GM19438 (cell line): Measurements from ENCODE around the gene CATSPERD.
"Not testable (repeated sequence)": the region's sequence is repeated elsewhere in the genome, so short reads cannot be mapped to it uniquely, and the experiment has no call there.

Experiments
- ATAC-seq: cut with Tn5 transposase; IDR thresholded peaks from one replicate; pipeline ENCODE4 v1.9.1; 2021; ENCODE audit warnings: low read depth; ENCODE audit not compliant: unreplicated experiment

Gene CATSPERD

GRCh38 chr19:5686326-5686646 lies 34.2 kb upstream of the CATSPERD start:
- no peak for ATAC-seq

- peak; percentile 62 for ATAC-seq
These were observed 33.6 kb upstream of the CATSPERD start for GRCh38 chr19:5686647-5687359.

DNA sequence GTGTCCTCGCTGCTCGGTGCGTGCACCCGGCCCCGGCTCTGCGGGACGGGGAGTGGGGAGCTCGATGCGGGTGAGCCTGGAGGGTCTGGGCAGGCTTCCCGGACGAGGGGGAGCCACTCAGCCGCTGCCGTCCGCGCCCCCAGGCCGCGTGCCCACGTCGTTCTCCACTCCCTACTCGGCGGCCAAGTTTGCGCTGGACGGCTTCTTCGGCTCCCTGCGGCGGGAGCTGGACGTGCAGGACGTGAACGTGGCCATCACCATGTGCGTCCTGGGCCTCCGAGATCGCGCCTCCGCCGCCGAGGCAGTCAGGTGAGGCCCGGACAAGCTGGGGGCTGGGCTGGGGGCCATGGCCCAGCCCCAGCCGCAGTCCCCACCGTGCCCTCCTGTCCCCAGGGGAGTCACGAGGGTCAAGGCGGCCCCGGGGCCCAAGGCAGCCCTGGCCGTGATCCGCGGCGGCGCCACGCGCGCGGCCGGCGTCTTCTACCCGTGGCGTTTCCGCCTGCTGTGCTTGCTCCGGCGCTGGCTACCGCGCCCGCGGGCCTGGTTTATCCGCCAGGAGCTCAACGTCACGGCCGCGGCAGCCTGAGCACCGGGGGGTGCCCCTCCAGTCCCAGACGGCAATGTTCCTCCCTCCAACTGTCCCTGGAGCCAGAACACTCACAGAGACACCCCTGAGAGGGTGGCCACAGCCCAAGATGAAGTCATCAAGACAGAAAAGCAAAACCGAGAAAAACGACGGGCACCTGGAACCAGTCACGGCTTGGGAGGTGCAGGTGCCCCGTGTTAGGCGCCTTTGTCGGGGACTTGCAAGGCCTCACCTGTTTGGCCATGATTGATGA lies 32.9 kb upstream of the CATSPERD start:
- no peak for ATAC-seq

GRCh38 chr19:5688262-5688881 lies 32.1 kb upstream of the CATSPERD start:
- not testable (repeated sequence) for ATAC-seq

- no peak for ATAC-seq
These were observed 30.1 kb upstream of the CATSPERD start, which contains the start of gene RPL36 for GRCh38 chr19:5690125-5690954. Gene RPL36 (plus strand): TSS chr19:5690295. CDS start chr19:5690508, 213 bp downstream.

DNA sequence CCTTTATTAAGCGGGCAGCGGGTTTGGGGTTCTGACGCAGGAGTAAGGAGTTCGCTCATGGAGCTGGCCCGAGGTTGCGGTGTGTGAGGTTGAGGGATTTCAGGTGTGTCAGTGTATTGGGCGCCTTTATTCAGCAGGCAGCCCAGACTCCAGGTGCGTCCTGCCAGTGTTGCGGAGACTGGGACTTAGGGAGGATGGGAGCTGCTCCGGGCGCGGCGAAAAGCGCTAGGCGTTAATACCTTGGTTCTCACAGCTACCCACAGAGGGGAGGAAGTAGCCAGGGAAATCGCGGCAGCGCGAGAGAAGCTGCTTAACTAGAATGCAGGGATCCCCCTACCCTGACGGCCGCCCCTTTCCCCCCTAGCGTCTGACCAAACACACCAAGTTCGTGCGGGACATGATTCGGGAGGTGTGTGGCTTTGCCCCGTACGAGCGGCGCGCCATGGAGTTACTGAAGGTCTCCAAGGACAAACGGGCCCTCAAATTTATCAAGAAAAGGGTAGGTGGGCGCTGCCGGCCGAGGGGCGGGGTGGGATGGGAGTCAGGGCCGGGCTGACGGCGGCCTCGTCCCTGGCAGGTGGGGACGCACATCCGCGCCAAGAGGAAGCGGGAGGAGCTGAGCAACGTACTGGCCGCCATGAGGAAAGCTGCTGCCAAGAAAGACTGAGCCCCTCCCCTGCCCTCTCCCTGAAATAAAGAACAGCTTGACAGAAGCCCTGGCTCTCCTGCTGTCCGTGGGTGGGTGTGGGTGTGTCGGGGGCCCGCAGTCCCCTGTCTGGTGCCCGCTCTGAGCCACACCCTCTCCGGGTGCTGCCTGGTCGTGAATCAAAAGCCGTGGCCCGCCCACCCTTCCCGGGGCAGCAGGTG lies 29.2 kb upstream of the CATSPERD start:
- ATAC-seq, result no peak

DNA sequence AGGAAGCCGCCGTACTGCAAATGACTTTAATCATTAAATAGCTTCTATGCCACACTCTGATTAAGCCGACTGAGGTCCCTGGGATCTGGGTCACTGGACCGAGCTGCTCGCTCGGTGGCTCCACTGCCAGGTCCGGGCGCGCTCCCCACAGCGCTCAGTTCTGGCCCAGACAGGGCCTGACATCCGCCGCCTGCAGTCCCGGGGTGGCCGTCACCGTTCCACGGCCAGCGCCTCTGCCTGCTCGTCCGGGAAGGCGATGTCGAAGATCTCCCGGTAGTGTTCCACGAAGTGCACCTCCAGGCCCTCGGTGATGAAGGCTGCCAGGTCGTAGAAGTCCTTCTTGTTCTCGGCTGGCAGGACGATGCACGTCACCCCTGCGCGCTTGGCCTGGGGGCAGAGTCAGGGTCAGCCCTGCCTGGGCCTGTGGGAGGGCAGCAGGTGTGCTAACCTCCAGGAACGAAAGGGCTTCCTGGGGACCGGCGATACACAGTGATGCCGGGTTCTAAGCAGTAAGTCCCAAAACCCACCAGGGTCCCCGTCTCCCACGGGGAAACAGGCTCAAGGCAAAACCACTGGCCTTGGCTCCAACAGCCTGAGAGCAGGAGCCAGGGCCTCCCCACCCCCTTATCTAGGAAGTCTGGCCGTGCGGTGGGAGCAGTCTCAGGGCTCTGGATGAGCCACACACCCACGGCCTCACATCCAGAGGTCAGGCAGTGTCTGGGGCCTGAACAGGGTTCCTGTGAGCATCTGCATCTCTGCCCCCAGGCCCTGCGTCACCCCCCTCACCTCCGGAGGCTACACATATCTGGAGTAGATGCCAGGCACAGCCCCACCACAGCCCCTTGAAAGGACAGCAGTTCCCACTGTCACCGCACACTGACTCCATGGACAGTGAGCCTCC lies 28.4 kb upstream of the CATSPERD start:
- no peak for ATAC-seq

DNA sequence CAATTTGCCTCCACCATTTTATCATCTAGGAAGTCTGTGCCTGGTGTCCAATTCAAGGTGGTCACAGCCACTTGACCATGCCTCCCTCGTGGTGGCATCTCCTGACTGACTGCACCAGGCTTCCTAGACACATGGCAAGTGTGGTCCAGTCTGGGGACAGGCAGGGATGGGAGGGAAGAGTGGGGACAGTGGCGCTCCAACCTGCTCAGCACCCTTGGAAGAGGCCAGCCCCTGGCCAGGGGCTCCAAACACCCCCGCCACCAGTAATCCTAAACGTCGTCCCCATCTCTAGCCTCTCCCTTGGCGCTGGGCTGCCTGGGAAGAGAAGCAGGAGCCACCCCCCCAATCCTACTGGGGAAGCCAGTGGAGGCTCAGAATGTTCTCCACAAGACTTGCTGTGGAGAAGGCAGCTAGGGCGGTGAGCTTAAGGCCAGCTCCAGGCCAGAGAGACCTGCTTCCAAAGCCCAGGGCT lies 27.7 kb upstream of the CATSPERD start:
- ATAC-seq, result no peak

DNA sequence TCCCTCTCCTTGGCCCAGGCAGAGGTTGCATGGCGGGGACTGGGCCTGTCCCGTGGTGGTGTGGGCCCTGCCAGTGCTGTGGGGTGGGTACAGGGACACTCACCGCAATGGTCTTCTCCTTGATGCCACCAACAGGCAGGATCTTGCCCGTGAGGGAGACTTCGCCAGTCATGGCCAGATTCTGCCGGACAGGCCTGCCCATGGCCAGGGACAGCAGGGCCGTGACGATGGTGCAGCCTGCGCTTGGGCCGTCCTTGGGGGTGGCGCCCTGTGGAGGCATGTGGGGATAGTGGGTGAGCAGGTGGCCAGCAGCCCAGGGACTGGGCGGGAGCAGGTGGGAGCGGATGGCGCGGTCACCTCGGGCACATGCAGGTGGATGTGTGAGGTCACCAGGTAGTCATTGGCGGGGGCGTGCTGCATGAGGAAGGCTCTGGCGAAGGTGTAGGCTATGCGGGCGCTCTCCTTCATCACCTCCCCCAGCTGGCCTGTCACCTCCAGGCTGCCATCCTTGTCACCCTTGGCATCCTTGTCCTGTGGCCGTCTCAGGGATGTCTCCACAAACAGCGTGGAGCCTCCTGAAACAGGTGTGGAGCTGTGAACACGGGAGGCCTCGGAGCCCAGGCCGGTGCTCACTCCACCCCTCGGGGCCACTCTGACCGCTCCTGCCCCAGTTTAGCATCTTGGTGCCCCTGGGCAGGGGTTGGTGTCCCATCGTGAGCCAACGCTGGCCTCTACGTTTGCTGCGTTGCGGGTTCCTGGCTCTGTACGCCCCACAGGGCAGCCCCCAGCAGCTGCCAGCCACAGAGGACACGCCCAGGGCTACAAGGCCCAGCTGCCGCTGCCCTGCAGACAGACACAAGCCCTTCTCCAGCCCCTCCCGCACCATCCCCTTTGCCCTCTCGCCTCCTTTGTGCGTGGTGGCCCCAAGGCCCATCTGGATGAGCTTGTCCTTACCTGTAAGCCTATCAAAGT lies 27.0 kb upstream of the CATSPERD start:
- no peak for ATAC-seq

DNA sequence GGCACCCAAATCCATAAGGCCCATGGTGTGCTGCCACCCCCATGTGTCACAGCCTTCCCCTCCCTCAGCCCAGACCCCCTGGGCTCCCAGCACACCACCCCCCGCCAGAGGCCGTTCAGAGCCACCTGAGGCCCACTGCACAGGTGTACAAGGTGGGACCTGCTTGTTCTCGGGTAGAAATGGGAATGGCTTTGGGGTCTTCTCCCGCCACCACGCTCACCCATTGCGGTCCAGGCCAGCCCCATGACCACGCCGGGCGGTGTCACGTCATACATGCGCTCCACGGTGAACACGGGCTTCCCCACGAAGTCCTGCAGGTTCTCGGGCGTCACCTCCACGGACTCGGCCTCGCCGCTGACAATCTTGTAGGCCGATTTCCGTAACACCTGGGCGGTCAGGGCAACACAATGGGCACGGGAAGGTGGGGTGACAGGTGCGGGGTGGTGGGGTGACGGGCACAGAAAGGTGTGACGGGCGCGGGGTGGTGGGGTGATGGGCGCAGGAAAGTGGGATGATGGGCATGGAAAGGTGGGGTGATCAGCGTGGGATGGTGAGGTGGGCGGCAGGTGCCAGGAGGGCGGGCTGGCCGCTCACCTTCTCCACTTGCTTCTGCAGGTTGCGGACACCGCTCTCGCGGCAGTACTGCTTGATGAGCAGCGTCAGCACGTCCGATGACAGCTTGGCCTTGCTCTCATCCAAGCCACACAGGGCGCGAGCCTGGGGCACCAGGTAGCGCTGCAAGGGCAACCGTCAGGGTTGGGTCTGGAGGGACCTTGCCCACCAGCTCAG lies 26.1 kb upstream of the CATSPERD start:
- no peak for ATAC-seq

DNA sequence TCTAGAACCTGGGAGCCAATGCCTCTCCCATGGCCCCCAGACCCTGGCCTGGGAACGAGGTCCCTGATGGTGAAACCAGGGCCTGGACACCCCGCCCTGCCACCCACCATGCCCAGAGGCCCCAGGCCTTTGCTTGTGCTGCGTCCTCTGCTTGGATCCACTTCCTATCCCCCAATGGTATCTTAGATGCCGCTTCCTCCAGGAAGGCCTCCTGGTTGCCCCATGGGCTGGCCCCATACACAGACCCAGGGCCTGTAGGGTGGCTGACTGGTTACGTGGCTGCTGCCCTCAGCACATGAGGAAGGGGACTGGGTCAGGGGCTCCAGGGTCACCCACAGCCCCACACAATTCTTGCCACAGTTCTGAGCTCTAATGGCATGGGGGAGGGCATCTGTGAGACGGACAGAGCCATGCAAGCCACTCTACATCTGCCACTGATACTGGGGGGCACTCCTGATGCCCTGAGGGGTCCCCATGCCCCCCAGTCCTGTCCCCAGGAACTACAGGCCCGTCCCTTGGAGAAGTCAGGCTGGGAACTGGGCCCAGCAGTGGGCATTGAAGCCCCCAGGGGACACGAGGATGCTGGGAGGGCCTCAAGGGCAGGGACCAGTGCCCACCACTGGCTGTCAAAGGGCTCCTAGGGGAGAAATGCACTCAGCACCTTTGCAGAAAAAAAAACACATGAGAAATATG lies 25.3 kb upstream of the CATSPERD start:
- no peak for ATAC-seq

GRCh38 chr19:5695649-5696195 lies 24.7 kb upstream of the CATSPERD start:
- ATAC-seq, result no peak

DNA sequence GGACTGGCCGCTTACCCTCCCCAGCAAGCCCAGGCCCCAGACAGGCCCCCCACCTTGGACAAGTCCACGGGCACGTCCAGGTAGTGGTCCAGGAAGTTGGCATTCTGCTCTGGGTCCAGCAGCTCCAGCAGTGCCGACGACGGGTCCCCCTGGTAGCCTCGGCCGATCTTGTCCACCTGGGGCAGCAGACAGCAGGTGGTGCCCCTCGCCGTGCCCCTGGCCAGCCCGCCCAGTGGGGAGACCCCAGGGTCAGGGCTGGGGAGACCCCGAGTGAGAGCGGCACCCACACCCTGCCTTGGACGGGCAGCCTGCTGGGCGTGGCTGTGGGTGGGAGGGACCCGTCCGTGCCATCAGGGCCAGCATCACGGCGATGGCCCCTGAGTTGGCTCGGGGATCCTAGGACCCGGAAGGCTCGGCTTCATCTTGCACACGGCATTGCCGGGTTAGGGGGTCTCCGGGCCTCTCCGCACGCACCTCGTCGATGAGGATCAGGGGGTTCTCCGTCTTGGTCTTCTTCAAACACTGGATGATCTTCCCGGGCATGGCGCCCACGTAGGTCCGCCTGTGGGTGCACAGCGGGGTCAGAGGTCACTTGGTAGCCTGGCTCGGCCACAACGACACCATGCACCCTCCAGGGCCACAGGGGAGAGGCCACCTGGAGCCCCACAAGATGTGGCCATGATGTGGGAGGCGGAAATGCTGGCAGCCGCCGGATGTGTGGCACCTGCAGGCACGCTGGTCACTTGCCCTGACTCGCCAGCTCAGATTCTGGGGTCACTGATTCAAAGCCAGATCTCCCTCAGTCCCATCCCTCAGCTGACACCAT lies 24.0 kb upstream of the CATSPERD start:
- no peak for ATAC-seq

DNA sequence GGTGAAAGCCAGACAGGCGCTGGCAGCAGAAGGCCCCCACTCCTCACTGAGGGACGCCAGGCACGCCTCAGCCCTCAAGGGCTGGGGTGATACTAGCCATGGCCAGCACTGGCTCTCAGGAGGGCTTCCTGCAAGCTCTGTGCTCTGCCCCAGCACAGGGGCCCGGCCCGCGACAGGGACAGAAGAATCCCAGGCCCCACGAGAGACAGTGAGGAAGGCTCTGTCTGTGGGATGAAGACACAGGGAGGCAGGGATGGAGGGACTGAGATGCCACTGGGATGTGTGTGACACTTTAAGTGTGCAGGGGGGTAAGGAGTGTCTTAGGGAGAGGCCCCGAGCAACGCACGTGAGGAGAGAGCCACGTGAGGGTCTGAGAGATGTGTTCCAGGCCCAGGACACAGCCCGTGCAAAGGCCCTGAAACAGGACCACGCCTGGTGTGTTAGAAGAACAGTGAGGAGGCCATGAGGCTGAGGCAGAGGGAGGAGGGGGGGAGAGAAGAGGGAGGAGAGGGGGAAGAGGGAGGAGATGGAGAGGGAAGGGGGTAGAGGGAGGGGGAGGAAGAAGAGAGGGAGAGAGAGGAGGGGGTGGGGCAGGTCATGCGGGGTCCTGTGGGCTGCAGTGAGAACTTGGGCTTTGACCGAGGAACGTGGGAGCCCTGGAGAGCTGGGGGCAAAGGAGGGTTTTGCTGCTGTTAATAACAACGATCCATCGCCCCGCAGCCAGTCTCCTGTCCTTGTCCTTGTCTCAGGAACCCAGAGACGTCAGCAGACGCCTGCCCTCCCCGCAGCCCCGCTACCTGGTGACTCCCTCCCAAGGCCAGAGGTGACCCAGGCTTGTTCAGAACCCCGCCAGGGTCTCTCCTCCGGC lies 23.2 kb upstream of the CATSPERD start:
- no peak for ATAC-seq
